Measurements from ENCODE around the gene VAPB. TPM values are rescaled to one million over a fixed set of nuclear protein-coding genes. Genes with fewer than 3 reads are reported as not detected.

Gene VAPB
- total RNA-seq, 1 experiment from 2014 or later = 46.6 TPM

GRCh38 chr20:58388882-58389323 is at the start of gene VAPB (continued):
- TF ChIP-seq ZBTB43 (CRISPR knock-in tag; IDR thresholded peaks at IDR 0.05) = no peak
- TF ChIP-seq MYBL2 (CRISPR knock-in tag; IDR thresholded peaks at IDR 0.05) = no peak
- no peak for TF ChIP-seq FOXJ3 (CRISPR knock-in tag; IDR thresholded peaks at IDR 0.05; ENCODE audit: borderline replicate concordance)
- no peak for TF ChIP-seq ZMAT4 (CRISPR knock-in tag; IDR thresholded peaks at IDR 0.05)
- TF ChIP-seq ZNF138 (CRISPR knock-in tag; conservative IDR thresholded peaks at IDR 0.05) = no peak
- no peak for TF ChIP-seq RELA (CRISPR knock-in tag; IDR thresholded peaks at IDR 0.05; ENCODE audit: borderline replicate concordance)
- TF ChIP-seq SMAD3 (CRISPR knock-in tag; IDR thresholded peaks at IDR 0.05; ENCODE audit: borderline replicate concordance) = no peak
- TF ChIP-seq ZSCAN18 (CRISPR knock-in tag; IDR thresholded peaks at IDR 0.05) = no peak
- TF ChIP-seq JUN (CRISPR knock-in tag; IDR thresholded peaks at IDR 0.05) = no peak
- no peak for TF ChIP-seq USF2 (CRISPR knock-in tag; IDR thresholded peaks at IDR 0.05)
- no peak for TF ChIP-seq HMGXB4 (CRISPR knock-in tag; IDR thresholded peaks at IDR 0.05)
- no peak for TF ChIP-seq ZNF423 (CRISPR knock-in tag; IDR thresholded peaks at IDR 0.05)
- peak; percentile 97 for TF ChIP-seq E2F5 (CRISPR knock-in tag; IDR thresholded peaks at IDR 0.05)
- TF ChIP-seq CREB1 (CRISPR knock-in tag; IDR thresholded peaks at IDR 0.05) = no peak
- no peak for TF ChIP-seq PRDM15 (CRISPR knock-in tag; IDR thresholded peaks at IDR 0.05)
- TF ChIP-seq CDX4 (CRISPR knock-in tag; IDR thresholded peaks at IDR 0.05; ENCODE audit: borderline replicate concordance) = no peak
- TF ChIP-seq ATF3 (CRISPR knock-in tag; conservative IDR thresholded peaks at IDR 0.05) = no peak
- no peak for TF ChIP-seq ZBTB21 (CRISPR knock-in tag; IDR thresholded peaks at IDR 0.05; ENCODE audit: borderline replicate concordance)
- TF ChIP-seq E2F1 (CRISPR knock-in tag; IDR thresholded peaks at IDR 0.05) = no peak
- no peak for TF ChIP-seq ZNF232 (CRISPR knock-in tag; IDR thresholded peaks at IDR 0.05)
- no peak for TF ChIP-seq IRF1 (CRISPR knock-in tag; IDR thresholded peaks at IDR 0.05)
- no peak for TF ChIP-seq MLX (CRISPR knock-in tag; IDR thresholded peaks at IDR 0.05)
- TF ChIP-seq ZNF416 (CRISPR knock-in tag; IDR thresholded peaks at IDR 0.05) = no peak
- no peak for TF ChIP-seq TEAD4 (CRISPR knock-in tag; IDR thresholded peaks at IDR 0.05)
- no peak for TF ChIP-seq ZNF671 (CRISPR knock-in tag; IDR thresholded peaks at IDR 0.05)
- TF ChIP-seq SP1 (CRISPR knock-in tag; conservative IDR thresholded peaks at IDR 0.05) = peak; percentile 84

All from WTC11 (cell line).